GM13976 (cell line): Measurements from ENCODE around the gene LST1.
"Not testable (repeated sequence)": the region's sequence is repeated elsewhere in the genome, so short reads cannot be mapped to it uniquely, and the experiment has no call there.

Experiments
- DNase-seq: peaks from one replicate; pipeline ENCODE4 v3.0.0; 2012; ENCODE audit warnings: low spot score
- in situ Hi-C: fragments of 300-500 bp; cut with MboI; formaldehyde crosslinking; loops from one replicate; pipeline ENCODE4 v1.12.0; 2022; ENCODE audit warnings: low sequenced_read_pairs, mixed read lengths, inconsistent platforms; ENCODE audit not compliant: unreplicated experiment
- TF ChIP-seq, protein P1 (sequence below): IDR thresholded peaks from 2 replicates; pipeline ENCODE4 v1.5.1; 2012; ENCODE audit warnings: borderline replicate concordance, mild to moderate bottlenecking; ENCODE audit not compliant: insufficient read depth; ENCODE audit errors: extremely low read depth, missing control alignments, control extremely low read depth

LST1 gene

DNA sequence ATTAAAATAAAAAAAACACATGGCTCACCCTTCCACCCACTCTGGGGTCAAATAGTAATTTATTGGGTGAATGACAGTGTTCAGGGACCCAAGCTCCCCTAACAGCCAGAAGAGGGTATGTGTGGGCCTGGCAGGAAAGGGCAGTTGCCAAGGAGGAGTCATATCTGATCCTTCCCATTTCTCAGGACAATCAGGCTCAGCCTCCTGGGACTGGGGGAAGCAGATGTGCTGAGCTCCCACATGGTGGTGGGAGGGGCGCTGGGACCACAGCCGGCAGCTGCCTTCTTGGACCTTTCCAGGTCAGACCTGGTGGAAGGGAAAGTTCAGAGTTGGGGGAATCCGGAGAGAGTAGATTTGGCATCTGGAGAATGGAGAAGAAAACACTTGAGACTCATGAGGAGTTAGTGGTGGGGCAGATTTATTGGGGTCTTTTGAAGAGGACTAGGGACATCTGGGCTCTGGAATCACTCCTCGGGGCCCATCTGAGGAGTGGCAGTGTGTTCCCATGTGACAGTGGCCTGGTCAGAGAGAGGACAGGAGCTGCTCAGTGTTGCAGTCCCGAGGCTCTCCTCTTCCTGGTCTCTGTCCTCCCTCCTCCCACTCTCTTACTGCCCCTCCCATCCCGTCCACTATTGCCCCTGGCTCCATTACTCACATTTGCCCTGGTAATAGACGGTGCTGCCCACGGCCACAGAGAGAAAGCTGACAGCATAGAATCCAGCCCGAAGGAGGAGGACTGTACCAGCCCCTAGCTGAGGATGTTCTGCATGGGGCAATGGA lies 3.0 kb downstream of the LST1 start:
- in situ Hi-C loops: no loop called here
- no peak for DNase-seq
- TF ChIP-seq, protein P1, sequence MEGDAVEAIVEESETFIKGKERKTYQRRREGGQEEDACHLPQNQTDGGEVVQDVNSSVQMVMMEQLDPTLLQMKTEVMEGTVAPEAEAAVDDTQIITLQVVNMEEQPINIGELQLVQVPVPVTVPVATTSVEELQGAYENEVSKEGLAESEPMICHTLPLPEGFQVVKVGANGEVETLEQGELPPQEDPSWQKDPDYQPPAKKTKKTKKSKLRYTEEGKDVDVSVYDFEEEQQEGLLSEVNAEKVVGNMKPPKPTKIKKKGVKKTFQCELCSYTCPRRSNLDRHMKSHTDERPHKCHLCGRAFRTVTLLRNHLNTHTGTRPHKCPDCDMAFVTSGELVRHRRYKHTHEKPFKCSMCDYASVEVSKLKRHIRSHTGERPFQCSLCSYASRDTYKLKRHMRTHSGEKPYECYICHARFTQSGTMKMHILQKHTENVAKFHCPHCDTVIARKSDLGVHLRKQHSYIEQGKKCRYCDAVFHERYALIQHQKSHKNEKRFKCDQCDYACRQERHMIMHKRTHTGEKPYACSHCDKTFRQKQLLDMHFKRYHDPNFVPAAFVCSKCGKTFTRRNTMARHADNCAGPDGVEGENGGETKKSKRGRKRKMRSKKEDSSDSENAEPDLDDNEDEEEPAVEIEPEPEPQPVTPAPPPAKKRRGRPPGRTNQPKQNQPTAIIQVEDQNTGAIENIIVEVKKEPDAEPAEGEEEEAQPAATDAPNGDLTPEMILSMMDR: no peak

DNA sequence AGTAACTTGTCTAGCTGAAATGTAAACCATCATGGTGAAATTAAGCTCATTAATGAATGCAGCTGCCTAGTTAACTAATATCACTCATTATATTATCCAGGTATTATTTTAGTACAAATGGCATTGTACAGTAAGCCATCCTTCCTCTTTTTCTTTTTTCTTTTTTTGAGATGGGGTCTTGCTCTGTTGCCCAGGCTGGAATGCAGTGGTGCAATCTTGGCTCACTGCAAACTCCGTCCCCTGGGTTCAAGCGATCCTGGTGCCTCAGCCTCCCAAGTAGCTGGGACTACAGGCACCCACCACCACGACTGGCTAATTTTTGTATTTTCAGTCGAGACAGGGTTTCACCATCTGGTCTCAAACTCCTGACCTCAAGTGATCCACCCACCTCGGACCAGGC lies 4.6 kb downstream of the LST1 start:
- in situ Hi-C loops: loop anchor here (10.0 kb wide), 1 partner anchor 96 kb away; the partner anchor contains the start of gene MICB
- DNase-seq: not testable (repeated sequence)

DNA sequence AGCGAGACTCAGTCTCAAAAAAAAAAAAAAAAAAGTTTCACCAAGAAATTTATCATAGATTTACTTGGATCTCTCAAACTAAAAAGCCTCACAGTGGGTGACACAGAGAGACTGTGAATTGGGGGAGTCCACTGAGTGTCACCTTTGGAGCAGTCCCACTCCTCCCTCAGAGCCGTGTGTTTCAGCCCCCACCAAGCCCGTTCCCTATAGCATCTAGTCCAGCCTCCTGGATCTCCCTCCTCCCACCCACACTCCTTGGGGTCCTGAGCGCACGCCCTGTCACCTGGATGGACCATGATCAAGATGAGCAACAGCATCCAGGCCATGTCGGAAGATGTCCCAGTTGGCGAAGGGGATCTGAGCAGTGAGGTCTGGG lies 6.3 kb downstream of the LST1 start:
- no peak for DNase-seq
- TF ChIP-seq, protein P1: no peak
- in situ Hi-C loops: loop anchor here (10.0 kb wide), 1 partner anchor 98 kb away; the partner anchor contains the start of gene MICB

DNA sequence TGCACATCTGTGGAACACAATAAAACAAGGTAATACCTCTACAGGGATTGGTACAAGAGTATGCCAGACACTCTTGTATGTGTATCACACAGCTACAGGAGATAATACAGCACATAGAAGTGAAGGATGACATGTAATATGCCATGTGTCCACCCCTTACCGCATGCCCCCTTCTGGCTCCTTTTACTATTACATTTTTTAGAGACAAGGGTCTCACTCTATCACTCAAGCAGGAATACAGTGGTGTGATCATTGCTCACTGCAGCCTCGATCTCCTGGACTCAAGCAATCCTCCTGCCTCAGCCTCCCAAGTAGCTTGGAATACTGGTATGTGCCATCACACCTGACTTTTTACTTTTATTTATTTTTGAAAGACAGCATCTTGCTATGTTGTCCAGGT lies 10.9 kb downstream of the LST1 start:
- TF ChIP-seq, protein P1: no peak
- in situ Hi-C loops: loop anchor here (5.0 to 10.0 kb wide), 2 partner anchors 50 to 102 kb away; partner anchors contain the start of genes ATP6V1G2, MICB and NFKBIL1
- DNase-seq: no peak

DNA sequence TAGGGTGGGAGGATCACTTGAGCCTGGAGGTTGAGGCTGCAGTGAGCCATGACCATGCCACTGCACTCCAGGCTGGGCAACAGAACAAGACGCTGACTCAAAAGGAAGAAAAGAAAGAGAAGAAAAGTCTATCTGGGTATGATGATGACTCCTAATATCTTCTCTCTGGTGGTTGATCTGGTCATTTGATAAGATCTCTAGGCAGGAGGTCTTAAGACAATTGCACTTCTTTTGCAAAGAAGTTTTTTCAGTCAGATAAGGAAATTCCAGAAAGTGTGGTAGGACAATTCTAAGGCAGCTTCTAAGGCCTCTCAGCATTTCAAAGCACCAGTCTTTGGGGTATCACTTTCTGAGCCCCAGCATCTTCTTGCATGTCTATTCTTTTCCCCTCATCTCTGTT lies 21.2 kb downstream of the LST1 start:
- TF ChIP-seq, protein P1: no peak
- in situ Hi-C loops: no loop called here

DNA sequence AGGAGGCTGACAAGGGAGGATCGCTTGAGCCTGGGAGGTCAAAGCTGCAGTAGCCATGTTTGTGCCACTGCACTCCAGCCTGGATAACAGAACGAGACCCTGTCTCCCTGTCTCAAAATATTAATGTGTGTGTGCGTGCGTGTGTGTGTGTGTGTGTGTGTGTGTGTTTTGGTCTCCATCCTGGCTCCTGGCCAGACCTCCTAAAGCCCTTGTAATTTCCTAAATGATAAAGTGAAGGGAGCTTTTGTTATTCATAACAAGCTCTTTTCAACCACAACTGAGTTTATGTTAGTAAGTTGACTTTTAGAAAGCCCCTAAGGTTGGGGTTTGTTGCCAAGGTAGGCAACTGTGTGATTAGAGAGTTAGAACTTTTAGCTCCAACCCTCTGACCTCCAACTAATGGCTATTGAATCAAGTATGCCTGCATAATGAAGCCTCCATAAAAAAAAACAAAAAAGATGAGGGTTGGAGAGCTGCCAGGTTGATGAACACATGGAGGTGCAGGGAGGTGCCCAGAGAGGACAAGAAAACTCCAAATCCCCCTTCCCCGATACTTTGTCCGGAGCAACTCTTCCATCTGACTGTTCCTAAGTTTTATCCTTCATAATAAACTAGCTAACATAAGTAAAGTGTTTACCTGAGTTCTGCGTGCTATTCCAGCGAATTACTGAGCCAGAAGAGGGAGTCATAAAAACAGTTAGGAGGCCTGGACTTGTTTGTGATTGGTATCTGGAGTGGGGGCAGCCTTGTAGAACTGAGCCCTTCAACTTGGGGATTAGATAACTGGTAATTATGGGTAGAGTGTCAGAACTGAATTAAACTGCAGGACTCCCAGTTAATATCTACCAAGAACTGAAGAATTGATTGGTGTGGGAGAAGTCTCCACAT lies 23.7 kb downstream of the LST1 start:
- DNase-seq: no peak
- TF ChIP-seq, protein P1: no peak
- in situ Hi-C loops: no loop called here

More for the DNA sequence above, 21.2 kb downstream of the LST1 start:
- no peak for DNase-seq
